HG02642 (cell line): ENCODE measurements around the gene MRPS27.

ENCODE experiments used
- ATAC-seq: cut with Tn5 transposase; IDR thresholded peaks from one replicate; pipeline ENCODE4 v1.9.1; 2021; ENCODE audit warnings: mild to moderate bottlenecking; ENCODE audit not compliant: unreplicated experiment, poor library complexity

Gene MRPS27

DNA sequence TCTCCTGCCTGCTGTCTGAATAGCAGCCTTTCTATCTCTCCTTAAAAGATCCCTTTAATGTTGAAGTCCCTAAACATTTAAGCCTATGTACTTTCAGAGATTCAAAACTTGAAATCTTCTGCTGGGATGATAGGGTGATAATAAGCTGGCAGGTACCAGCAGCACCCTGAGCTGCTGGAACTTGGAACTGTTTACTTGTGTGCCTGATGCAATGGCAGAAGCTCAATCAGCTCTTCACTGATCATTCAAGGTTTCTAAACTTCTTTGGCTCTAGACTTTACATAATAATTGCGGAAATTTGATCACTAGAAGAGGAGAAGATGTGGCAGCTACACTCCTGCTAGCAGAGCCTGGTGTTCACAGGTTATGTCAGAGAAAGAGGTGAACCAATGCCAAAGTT is 27.6 kb downstream of the MRPS27 start:
- no peak for ATAC-seq

DNA sequence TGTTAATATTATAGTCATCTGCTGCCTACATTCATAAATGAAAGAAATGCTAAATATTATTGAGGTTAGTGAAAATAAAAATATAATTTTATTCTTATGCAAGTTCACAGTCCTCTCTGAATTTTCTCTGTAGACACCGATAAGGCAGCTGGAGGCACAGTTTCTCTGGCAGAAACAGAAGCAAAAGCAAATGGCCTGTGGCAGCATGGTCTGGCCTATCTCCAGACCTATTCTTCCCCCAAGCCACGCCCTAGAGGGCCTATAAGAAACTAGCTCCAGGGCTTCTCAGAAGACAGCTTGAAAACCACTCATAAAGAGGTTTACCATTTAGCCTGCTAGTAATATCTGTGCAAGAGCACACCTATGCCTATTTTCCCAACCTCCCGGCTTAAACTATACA is 28.4 kb downstream of the MRPS27 start:
- no peak for ATAC-seq

- no peak for ATAC-seq
These were observed 29.5 kb downstream of the MRPS27 start for GRCh38 chr5:72290356-72291133.

DNA sequence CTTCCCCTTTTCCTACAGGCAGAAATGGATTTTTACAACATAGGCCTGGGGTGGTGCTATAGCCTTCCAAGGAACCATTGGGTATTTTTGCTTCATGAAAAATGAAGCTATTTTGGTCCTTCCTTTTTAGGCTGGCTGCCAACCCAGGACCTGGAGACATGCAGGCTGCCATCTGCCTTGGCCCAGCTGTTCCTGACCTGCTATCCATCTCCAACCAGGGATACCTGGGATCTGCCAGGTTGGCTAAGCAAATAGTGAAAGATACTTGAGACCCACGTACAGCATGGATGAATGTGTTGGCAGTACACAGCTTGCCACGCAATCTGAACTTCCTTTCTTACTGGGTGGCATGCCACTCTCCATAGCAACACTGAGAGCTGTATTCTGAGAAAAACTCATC is 31.1 kb downstream of the MRPS27 start:
- ATAC-seq: no peak

GRCh38 chr5:72286798-72287197 is 33.2 kb downstream of the MRPS27 start:
- ATAC-seq: no peak

GRCh38 chr5:72285424-72285821 is 34.6 kb downstream of the MRPS27 start:
- ATAC-seq: no peak

GRCh38 chr5:72284559-72285423 is 35.2 kb downstream of the MRPS27 start:
- ATAC-seq: no peak

DNA sequence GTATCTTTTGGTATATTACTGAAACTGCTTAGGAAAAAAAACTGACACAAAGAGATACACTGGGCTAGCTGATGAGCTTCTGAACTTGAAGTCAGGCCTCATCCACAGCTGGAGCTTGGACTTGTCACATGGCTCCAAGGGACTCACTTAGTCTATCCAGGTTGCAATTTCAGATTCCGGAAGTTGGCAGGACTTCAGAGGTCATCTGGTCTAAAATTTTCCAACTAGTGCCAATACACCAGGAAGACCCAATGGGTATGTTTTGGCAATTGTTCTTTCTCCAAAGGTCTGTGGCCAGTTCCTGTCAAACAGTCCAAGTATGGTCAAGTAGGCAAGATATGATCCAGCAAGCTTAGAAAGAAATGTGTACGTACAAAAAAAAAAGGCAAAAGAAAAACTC is 36.7 kb downstream of the MRPS27 start:
- ATAC-seq: no peak

DNA sequence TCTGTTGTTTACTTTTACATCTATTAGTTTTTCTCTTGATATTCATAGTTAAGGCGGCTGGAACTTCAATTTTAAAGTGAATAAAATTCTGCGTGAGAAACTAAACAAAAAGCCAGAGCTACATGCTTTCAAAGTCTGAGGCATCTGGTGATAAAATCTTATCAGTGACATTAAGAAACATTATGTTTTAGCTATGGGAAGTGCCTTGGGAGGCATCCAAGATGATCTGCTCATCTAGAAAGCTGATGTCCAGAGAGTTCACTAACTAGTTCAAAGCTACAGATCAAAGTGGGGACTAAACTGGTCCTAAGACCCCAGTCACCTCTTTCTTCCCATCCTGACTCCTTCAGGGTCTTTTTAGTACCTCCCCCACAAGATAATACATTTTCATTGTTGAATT is 37.2 kb downstream of the MRPS27 start:
- ATAC-seq: no peak

GRCh38 chr5:72281764-72282499 is 38.1 kb downstream of the MRPS27 start:
- no peak for ATAC-seq

DNA sequence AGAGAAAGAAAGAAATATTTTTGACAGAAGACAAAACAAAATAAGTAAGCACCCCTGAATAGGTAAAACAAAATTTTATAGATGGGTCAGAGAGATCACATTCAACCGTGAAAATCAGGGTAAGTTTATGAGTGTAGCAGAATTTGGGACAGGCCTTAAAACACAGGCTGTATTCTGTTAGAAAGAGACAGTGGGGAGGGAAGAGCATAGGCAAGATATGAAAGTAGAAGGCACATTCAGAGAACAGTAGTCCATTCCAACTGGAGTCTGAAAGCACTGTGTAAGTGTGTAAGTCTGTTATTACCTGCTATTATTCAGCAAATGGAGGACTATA is 38.6 kb downstream of the MRPS27 start:
- no peak for ATAC-seq

DNA sequence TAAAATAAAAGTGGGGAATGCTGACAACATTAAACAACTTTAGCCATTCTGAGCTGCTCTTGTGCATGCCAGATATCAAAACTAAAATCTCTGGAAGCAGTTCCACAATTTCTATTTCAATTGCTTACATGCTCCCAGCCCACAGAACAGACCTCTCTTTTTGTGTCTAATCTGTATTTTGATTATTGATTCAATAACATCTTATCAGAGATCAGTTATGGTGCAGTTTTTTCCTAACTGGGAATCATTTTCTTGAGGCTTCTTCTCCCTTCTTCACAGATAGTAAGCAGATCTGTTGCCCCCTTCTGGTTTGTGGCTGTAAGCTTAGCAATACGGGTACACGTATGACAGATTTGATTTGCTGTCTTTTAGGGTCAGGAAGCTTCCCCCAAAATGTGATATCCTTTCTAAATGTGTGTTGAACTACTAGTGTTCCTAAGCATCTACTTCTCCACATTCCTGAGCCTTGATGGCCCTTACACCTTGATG is 39.4 kb downstream of the MRPS27 start:
- ATAC-seq: no peak

DNA sequence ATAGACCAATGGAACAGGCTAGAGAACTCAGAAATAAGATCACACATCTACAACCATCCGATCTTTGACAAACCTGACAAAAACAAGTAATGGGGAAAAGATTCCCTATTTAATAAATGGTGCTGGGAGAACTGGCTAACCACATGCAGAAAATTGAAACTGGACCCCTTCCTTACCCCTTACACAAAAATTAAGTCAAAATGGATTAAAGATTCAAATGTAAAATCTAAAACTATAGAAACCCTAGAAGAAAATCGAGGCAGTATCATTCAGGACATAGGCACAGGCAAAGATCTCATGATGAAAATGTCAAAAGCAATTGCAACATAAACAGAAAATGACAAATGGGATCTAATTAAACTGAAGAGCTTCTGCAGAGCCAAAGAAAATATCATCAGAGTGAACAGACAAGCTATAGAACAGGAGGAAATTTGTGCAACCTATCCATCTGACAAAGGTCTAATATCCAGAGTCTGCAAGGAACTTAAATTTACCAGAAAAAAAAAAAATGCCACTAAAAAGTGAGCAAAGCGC is 43.8 kb downstream of the MRPS27 start:
- no peak for ATAC-seq

DNA sequence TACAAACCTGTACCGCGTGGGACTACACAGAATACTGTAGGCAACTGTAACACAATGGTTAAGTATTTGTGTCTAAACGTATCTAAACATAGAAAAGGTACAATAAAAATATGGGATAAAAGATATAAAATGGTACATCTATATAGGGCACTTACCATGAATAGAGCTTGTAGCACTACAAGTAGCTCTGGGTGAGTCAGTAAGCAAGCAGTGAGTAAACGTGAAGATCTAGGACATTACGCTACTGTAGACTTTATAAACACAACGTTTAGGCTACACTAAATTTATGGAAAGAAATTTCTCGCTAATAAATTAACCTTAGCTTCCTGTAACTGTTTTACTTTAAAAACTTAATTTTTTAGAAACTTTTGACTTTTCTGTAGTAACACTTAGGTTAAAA is 46.5 kb downstream of the MRPS27 start:
- no peak for ATAC-seq

- ATAC-seq: no peak
These were observed 47.6 kb downstream of the MRPS27 start for GRCh38 chr5:72272398-72272797.

GRCh38 chr5:72271702-72272101 is 48.3 kb downstream of the MRPS27 start:
- no peak for ATAC-seq

DNA sequence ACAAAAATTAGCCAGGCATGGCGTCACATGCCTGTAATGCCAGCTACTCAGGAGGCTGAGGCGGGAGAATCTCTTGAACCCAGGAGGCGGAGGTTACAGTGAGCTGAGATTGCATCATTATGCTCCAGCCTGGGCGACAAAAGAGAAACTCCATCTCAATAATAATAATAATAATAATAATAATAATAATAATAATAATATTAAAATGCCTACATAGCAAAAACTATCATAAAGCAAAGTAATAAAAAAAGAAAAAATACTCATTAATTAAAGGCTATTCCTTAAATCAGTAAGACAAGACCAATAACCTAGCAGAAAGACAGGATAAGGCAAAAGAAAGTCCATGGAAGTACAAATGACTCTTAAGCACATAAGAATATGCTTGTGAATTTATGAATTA is 50.0 kb downstream of the MRPS27 start:
- ATAC-seq: no peak

DNA sequence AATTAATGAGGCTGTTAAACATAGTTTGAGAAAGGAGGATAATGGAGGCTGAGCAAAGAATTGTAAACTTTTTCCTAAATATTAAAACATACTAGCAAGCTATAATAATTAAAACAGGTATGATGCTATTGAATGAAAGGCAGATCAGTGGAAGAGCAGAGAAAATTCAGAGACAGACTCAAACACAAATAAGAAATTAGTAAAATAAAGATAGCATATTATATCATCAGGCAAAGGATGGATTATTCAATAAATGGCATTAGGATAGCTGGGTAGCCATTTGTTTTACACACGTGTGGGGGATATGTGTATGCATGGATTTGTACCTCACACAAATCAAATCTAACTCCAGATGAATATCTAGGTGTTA is 50.6 kb downstream of the MRPS27 start:
- no peak for ATAC-seq

GRCh38 chr5:72268753-72269410 is 51.2 kb downstream of the MRPS27 start:
- ATAC-seq: peak; percentile 53

GRCh38 chr5:72268260-72268659 is 51.8 kb downstream of the MRPS27 start:
- no peak for ATAC-seq
